ENCODE results near the gene OTUD3.

OTUD3 gene

DNA sequence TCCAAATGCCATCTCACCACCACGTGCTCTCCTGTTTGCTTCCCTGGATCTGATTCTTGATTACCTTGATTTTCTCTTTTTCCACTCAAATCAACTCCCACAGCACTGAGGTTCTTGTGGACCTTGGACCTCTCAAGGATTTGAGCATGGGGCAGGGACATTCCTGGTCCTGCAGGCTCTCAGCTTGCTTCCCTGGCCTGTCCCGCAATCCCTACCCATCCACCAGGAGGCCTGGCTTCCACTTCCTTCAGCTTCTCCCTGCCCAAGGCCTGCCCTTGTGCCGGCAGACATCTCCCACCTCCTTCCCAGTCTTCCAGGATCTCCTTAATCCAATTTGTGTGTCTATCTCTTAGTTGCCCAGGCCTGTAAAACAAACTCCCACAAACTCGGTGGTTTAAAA, 75.6 kb downstream of the OTUD3 start:
- DNase-seq, result no peak

GRCh38 chr1:19960591-19960990, 78.4 kb downstream of the OTUD3 start:
- DNase-seq, result no peak

Measured in DMS79 (cell line).